ENCODE data around the gene PPT1.

The PPT1 gene

DNA sequence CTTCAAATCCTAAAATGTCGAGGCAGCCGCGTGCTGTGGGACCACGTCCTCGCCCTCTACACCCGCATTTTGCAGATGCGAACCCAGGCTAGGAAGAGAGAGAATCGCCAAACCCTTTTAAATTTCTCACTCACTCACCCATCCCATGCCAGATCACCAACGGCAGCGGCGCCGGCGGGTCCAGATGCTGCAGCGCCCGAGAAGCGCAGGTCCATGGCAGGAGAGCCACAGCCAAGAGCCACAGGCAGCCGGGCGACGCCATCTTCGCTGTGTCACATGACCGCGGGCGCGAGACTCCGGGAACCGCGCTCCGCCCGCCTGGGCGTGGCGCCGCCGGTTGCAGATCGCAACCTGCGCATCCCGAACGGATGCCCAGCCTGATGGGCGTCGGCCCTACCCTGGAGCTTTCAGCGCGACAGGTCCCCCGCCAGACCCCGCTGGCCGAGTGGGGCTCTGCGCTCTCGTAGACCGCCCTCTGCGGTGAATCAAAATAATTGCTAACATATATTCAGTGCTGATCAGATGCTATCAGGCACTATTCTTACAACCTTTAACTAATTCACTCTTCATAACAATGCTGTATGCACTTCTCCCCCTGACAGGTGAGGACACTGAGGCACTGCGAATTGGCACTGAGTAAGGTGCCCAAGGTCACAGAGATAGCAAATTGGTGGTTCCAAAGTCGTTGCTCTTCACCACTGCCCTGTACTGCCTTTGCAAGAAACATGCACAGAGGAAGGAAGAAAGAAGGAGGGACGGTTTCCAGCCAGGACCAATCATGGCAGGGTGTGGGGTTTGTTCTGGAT is at the start of gene PPT1:
Gene PPT1 (minus strand): TSS at position 276 of the 806 bp plus-strand sequence. CDS start 14 bp downstream, at position 262.
- peak; percentile 85 to 86 for DNase-seq

DNA sequence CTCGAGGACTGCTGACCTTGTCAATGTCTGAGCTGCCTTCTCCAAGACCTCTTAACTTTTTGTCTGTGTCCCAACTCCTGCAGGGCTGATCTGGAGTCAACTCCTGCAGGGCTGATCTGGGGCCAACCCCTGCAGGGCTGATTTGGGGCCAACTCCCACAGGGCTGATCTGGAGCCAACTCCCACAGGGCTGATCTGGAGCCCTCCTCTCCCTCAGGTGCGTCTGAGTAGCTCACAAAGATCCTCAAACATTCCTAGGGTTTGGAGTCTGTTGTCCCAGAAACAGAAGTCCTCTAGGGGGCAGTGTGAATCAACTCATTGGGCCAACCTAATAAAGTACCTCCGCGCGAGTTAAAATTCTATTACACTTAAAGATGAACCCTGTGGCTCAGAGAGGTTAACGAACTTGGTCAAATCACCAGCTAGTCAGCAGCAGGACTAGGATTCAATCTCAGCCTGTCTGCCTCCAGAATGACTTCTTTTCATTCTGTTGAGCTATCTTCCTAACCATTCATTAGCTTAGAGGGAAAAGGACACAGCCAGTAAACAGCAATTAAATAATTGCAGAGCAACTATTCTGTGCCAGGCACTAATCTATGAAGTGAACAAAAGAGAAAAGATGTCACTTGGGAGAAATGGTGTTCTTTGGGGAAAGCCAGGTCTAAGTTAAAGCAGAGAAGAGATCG is 47.0 kb upstream of the PPT1 start:
- peak; percentile 60 to 62 for DNase-seq

DNA sequence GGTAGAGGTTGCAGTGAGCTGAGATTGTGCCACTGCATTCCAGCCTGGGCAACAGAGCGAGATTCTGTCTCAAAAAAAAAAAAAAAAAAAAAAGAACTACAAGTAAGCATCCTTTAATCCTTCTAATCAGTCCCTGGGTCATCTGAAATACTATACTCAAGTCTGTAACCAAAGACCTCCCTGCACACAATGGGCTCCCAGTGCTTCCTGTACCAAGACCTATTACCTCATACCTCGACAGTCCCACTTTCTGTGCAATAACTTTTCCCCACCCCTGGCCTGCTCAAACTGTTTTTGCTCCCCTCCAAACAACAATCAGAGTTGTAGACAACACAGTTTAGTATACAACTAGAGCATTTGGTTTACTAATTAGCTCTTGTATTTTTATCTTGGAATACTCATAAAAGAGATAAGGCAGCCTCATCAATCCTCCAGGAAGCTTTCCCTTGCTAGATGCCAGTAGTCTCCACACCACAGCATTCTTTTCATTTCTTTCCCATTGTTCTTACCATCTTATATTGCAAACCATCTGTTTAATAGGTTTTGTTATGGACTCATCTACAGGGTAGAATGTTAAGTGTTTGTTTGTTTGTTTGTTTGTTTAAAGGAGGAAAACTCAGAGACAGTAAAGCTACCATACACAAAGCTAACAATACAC is 45.0 kb upstream of the PPT1 start:
- DNase-seq, result no peak

DNA sequence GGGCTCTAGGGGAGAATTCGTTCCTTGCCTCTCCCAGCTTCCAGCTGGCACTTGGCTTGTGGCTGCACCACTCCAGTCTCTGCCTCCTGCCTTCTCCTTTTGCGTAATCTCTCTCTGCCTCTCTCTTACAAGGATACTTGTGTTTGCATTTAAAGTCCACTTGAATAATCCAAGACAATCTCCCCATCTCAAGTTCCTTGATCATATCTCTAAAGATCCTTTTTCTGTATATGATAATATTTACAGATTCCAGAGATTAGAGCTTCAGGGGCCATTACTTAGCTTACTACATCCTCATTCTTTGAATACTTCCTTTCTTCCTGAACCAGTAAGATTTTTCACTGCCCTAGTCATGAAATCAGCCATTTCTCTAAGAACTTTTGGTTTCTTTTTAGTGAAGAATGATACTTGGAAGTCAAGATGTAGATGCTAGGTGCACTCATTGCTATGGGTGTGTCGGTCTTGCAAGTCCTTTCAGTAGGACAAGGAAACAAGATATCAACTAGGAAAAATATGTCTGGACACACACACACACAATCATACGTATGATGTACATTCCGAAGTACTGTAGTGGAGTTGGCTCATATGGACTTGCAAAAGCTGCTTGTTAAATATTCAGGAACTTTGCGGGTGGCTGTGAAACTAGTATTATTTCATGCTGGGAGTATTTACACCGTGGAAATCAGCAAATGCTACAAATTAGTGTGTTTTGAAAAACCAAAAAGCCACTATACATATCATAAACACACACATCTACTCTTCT is 43.3 kb upstream of the PPT1 start:
- DNase-seq, result no peak

DNA sequence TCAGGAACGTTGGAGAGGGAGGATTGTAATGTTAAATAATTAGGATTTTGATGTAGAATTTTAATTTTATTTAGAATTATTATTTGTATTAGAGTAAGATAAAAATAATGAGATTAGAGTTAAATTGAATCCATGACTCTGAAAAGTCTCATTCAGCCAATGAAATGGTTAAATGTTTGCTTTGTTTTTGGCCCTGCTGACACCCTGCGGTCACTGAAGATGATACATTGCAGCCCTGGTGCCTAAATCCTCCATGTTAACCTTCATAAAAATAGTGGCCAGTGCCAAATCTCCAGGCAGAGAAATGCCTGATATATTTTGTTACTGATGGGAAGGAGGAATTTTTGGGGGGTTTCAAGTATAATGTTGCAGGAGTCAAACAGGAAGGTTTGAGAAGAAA is 36.8 kb upstream of the PPT1 start:
- no peak for DNase-seq

DNA sequence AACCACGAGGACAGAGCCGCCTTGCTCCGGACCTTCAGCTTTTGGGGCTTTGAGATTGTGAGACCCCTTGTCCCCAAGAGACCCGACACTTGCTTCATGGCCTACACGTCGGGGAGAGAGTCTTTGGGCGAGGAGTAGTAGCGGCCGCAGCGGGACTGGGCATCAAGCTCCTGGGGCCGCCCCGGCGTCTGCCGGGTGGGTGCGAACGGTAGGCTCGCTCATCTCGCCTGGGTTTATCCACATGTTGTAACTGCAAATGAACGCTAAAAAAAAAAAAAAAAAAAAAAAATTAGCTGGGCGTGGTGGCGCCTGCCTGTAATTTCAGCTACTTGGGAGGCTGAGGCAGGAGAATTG is 36.2 kb upstream of the PPT1 start:
- DNase-seq, result no peak

DNA sequence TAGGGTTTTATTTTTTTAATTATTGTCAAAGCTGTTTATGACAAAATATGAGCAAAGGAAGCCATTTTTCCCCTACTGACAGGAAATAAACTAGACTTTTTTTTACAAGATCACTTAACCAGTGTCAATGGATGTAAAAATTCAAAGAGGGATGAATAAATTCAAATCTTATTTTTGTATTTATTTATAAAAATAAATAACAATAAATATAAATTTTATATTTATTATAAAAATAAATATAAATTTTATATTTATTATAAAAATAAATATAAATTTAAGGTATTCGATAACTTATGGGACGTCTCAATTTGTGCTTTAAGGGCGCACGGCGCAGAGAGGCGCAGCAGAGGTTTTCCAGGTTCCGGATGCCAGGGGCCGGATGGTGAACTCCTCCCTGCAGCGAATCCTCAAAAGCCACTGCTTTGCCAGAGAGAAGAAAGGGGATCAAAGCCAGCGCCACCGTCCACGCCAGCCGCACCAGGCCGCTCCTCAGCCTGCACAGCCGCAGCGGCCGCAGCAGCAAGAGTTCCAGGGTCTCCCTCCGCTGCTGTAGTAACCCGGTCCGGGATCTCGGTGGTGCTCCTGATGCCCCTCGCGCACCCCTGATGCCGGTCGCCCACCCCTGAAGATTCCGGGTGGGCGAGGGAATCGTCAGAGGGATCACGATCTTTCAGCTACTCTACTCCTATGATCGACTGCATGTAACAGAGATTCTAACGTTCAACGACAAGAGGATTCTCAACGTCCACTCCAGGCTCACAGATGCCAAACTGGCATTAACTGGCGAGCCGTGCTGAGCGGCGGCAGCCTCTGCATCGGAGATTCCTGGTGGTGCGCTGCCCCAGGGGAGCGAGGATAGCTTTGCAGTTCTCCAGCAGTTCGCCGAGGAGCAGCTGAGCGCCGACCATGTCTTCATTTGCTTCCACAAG is 35.6 kb upstream of the PPT1 start:
- DNase-seq, result no peak

DNA sequence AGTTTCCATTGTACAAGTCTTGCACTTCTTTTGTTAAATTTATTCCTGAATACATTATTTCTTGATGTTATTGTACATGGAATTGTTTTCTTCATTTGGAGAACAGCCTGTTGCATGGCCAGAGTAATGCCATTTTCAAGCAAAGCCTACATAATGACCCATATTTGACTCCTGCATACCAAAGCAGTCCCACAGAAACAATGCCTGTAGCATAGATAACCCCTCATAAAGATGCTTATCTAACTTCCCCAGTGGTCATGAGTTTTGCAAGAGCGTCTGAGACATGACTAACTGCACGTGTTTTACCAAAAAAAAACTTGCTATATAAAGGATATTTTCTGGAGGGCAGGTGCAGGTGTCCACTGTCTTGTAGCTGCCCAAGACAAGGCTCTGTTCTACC is 33.8 kb upstream of the PPT1 start:
- no peak for DNase-seq

DNA sequence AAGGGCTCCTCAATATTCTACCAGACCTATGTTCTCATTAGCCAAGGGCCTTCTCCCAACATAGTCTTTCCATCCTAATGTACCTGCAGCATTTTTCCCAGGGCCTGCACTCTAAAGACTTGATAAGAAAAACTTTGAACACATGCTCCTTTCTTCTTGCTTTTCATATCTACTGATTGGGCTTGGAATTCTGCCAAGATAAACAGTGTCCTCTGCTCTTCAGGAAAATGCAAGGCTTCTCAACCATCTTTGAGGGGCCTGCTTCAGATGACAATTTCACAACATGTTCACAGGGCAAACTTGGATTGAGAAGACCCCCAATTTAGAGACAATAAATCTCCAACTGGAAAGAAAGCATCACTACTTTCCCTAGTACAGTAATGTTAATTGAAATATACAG is 25.8 kb upstream of the PPT1 start:
- DNase-seq, result no peak

DNA sequence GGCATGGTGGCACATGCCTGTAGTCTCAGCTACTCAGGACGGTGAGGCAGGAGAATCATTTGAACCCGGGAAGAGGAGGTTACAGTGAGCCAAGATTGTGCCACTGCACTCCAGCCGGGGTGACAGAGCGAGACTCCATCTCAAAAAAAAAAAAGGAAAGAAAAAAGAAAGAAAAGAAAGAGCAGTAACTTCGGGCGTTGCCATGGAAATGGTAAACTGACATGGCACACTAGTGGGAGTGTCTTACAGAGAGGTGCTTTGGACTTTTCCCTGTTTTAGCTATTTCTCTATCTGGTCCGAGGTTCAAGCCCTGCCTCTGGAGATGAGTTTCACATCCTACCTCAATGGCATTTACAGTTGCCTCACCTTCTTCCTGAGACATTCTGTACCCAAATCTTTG is 23.1 kb upstream of the PPT1 start:
- no peak for DNase-seq

DNA sequence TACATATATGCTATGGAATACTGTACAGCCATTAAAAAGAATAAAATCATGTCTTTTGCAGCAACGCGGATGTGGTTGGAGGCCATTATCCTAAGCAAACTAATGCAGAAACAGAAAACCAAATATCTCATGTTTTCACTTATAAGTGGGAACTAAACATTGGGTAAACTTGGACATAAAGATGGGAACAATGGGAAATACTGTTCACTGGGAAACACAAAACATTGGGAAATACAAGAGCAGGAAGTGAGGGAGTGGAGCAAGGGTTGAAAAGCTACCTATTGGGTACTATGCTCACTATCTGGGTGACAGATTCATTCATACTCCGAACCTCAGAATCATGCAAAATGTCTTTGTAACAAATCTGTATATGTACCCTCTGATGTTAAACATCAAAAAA is 17.3 kb upstream of the PPT1 start:
- DNase-seq, result no peak

DNA sequence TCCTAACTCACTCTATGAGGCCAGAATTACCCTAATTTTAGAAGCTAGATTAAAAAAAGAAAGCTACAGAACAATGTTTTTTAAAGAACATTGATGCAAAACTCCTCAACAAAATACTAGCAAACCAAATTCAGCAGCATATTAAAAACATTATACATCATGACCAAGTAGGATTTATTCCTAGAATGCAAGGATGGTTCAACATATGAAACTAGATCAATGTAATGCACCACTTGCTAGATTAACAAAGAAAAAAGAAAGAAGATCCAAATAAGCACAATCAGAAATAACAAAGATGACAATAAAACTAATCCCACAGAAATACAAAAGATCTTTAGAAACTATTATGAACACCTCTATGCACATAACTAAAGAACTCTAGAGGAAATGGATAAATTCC is 13.3 kb upstream of the PPT1 start:
- no peak for DNase-seq

DNA sequence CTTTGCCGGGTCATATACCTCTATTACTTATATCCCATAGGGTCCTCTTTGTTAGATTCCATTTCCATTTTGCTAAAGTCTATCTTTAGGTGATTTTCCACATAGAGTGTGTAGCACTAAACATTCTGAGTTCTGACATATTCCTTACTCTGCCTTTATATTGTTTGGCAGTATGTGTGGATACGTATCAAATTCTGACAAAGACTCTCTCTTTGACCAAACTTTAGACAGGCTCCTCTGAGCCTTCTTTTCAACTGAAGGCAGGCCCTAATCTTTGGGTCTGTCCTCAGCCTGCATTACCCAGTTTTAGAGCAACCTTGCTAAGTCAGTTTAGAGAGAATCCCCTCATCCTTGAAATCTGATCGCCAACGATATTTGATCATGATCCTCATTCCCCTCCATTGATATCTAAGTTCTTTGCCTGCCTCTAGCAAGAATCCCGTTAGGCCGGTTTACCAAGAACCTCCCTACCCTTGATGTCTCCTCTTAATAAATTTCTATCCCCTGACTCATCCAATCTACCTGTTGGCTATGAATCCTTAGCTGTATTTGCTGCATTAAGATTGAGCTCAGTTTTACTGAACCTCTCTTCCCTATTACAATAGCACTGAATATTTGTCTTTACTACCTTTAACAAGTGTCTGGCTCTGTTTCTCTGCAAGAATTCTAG is 10.4 kb upstream of the PPT1 start:
- no peak for DNase-seq

DNA sequence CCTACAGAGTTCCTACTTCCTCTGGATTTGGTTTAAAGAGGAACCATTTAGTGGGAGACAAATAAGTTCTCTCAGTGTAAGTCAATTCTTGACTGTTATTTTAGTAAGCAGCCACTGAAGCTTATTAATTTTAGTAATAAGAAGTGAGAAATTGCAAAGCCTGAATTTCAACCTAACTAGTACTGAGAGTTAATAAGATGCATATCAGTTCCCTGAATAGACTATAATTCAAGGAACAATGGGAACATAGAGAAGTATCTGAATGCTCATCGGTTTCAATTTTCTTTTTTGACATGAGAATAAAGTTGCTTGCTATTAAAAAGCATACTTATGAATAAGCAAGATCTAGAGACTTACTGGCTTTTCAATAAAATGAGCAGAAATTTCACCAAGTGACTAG is 8.0 kb upstream of the PPT1 start:
- no peak for DNase-seq

DNA sequence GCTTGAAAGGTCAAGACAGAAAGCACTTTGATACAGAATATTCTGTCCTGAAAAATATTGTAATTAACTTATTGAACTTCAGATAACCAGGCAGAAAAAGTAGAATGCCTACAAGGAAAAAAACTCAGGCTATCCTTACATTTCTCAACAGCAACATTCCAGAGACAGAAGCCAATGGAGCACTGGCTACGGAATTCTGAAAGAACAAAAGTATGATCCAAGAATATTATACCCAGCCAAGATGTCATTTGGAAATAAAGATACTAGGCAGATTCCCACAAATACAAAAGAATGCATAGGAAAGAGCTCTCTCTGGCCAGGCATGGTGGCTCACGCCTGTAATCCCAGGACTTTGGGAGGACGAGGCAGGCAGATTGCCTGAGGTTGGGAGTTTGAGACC is 5.8 kb upstream of the PPT1 start:
- no peak for DNase-seq

DNA sequence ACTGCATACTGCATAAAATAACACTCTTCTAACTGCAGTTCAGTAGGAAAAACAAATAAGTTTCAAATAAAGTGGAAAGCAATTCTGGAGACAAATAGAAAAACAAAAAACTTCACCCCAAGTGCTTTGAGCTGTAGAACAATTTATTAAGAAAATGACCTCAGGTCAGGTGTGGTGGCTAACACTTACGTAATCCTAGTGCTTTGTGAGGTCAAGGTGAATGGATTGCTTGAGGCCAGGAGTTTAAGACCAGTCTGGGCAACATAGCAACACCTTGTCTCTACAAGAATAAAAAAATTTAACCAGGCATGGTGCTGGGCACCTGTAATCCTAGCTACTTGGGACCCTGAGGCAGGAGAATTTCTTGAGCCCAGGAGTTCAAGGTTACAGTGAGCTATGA is 5.0 kb upstream of the PPT1 start:
- no peak for DNase-seq

DNA sequence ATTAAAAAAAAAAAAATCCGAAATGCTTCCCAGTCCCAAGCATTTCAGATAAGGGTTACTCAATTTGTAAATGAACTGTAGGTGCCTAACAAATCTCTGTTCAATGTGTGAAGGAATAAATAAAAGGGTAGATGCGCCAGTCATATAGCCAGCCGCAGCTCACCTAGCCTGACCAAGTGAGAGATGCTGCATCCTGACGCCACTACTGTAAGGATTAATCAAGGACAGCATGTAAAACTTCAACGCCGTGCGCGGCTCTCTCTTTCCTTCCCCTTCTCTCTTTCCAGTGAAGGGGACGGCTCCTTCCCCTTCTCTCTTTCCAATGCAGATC is 441 bp downstream of the PPT1 start:
- DNase-seq, result no peak

DNA sequence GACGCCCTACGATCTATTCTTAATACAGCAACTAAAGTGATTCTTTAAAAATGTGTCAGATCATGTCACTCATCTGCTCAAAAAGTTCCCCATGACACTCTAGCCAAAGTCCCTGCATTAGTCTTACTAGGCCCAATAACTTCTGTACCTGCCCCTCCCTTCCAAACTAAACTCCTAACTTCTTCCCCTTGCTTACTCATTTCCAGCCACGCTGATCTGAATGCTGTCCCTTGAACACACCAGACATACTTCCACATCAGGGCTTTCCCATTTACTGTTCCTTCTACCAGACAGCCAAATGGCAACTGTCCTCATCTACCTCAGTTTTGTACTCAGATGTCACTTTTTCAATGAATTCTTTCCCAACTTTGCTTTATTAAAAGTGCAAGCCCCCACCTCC is 1.2 kb downstream of the PPT1 start:
- DNase-seq, result no peak

DNA sequence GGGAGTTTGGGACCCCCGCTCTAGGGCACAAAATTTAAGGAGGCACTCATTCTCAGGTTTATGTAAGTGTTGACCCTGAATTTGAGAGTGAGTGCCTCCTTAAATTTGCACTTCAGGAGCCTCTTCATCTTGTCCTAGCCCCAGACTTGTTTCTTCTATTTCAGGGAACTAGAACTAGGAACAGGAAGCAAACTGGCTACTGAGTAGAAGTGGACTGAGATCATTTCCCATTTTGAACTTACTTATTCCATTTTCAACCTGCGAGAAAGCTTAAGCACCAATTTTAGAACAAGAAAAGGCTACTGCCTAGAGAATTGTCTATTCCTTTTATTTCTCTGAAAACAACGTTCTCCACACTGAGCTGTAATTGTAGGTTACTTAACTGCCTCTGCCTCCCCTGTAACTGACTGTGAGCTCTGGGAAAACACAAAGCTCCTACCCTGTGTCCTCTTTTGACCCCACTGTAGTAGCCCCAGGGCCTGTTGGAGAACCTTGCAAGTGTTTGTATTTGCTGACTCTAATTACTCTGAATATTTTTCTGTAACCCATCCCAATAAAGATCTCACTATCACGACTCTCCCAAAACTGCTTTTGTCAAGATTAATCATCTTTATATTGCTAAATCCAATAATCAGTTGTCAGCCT is 2.5 kb downstream of the PPT1 start:
- DNase-seq, result no peak

DNA sequence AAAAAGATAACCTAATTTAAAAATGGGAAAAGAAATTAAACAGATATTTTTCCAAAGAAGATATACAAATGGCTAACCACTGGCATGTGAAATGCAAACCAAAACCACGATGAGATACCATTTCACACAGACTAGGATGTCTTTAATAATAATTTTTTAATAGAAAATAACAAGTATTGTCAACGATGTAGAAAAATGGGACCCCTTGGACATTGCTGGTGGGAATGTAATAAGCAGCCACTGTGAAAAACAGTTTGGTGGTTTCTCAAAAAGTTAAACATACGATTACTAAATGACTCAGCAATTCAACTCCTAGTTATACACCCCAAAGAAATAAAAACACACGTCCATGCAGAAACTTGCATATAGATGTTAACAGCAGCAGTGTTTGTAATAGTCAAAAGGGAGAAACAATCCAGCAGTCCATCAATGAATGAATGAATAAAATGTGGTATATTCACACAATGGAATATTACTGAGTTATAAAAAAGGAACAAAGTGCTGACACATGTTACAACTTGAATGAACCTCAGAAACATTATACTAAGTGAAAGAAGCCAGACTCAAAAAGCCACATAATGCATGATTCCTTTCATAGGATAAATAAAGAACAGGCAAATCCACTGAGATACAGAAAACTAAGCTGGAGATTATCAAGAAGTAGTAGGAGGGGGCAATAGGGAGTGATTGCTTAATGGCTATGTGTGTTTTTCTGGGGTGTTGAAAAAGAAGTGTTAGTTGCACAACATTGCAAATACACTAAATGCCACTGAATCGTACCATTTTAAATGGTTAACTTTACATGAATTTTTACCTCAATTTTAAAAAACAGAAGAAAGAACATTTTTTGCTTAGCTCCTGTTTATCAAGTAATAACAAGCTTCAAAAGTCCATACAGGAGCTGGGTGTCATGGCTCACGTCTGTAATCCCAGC is 4.1 kb downstream of the PPT1 start:
- DNase-seq, result no peak

Data from activated T-cell treated with anti-CD3 and anti-CD28 coated beads, Interleukin-2, amount 50 U/mL, for 48 hours (primary cell).